Stimulated activated CD8-positive, alpha-beta memory T cell treated with anti-CD3 and anti-CD28 coated beads, Interleukin-7, amount 100 ng/mL, for 48 hours (primary cell): ENCODE results near the gene RANBP3L.
"Not testable (repeated sequence)": the region's sequence is repeated elsewhere in the genome, so short reads cannot be mapped to it uniquely, and the experiment has no call there.

Experiments used
- DNase-seq, 2 donors: peaks; one replicate each; pipeline ENCODE4 v3.0.0-alpha.2; 2020; ENCODE audit warnings: low read depth in 1 of 2; ENCODE audit errors: extremely low read depth in 1 of 2

The RANBP3L gene

GRCh38 chr5:36214436-36214835 lies 87.3 kb downstream of the RANBP3L start:
- DNase-seq: no peak

- no peak for DNase-seq
Observed at GRCh38 chr5:36209664-36210063, 92.0 kb downstream of the RANBP3L start.

- no peak for DNase-seq
Observed at GRCh38 chr5:36208786-36209185, 92.9 kb downstream of the RANBP3L start.

GRCh38 chr5:36206913-36207312 lies 94.8 kb downstream of the RANBP3L start:
- no peak for DNase-seq

- no peak for DNase-seq
Observed at GRCh38 chr5:36205329-36205728, 96.4 kb downstream of the RANBP3L start.

- DNase-seq: no peak
Observed at GRCh38 chr5:36202521-36202961, 99.2 kb downstream of the RANBP3L start.

- no peak for DNase-seq
Observed at GRCh38 chr5:36200513-36200912, 101.2 kb downstream of the RANBP3L start.

GRCh38 chr5:36199620-36200019 lies 102.1 kb downstream of the RANBP3L start:
- DNase-seq: no peak

GRCh38 chr5:36198783-36199182 lies 102.9 kb downstream of the RANBP3L start:
- not testable (repeated sequence) for DNase-seq
